ENCODE measurements around the gene SNCG.
"Not testable (repeated sequence)": the region's sequence is repeated elsewhere in the genome, so short reads cannot be mapped to it uniquely, and the experiment has no call there.

Gene SNCG

DNA sequence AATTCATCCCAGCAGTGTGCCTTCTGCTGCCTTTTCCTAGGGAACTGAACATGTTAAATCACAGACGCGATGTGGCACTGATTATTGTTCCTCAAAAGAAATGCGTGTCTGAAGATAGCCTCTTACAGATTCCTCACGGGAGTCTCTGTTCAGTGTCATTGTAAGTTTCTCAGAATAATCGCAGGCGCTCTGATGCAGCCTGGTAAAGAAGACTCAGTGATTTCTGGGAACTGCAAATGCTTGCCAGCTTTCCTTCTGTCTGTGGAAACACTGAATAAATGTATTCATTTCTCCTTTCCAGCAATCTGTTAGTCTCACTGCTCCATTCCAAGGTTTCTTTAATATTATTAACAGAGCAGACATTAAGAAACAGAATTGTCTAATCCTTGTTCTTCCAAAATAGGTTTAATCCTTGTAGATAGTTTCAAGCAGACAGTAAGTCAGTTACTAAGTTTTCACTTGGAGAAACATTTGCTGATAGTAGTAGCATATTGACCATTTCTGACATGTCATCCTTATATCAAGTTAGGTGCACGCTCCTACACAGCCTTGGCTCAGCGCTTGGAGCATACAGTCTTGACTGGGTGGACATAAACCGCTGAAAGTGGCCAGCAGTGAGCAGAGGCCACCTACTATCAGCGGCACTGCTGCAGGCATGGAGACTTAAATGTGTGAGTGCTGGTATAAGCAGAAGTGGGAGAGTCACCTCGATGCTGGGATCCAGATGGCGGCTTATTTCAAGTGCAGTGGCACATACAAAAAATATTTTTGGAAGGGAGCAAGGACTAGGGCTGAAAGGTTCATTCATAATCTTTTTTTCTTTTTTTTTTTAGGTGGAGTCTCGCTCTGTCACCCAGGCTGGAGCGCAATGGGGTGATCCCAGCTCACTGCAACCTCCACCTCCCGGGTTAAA lies 28.7 kb upstream of the SNCG start:
- no peak overlapping the region for H3K9ac ChIP-seq
- TF ChIP-seq, protein P1, sequence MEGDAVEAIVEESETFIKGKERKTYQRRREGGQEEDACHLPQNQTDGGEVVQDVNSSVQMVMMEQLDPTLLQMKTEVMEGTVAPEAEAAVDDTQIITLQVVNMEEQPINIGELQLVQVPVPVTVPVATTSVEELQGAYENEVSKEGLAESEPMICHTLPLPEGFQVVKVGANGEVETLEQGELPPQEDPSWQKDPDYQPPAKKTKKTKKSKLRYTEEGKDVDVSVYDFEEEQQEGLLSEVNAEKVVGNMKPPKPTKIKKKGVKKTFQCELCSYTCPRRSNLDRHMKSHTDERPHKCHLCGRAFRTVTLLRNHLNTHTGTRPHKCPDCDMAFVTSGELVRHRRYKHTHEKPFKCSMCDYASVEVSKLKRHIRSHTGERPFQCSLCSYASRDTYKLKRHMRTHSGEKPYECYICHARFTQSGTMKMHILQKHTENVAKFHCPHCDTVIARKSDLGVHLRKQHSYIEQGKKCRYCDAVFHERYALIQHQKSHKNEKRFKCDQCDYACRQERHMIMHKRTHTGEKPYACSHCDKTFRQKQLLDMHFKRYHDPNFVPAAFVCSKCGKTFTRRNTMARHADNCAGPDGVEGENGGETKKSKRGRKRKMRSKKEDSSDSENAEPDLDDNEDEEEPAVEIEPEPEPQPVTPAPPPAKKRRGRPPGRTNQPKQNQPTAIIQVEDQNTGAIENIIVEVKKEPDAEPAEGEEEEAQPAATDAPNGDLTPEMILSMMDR (conservative IDR thresholded peaks at IDR 0.05; ENCODE audit: low read depth, low read length) = no peak
- no peak overlapping the region for H2AFZ ChIP-seq (ENCODE audit: low read depth)

DNA sequence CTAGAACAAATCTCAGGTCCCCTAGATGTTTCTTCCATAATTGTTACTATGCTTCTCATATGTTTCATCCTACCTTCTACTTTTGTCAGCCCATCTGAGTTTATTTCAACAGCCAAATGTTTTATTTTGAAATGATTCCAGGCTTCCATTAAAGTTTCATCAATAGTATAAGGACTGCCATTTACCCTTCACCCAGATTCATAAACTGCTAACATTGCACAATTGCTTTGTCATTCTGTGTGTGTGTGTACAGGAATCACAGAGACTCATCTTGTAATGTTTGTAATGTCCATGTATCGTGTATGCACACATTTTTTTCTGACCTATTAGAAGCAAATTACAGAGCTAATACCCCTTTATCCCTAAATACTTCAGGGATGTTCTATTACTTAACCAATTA lies 26.5 kb upstream of the SNCG start:
- Histone ChIP-seq H4K20me1 (ENCODE audit: insufficient read depth) (no peaks in the 10 kb centered on the region), H3K27me3 (ENCODE audit: insufficient read depth, low read depth) (no peaks in the 10 kb centered on the region), H3K79me2 (ENCODE audit: insufficient read depth, low read depth) (no peaks in the 10 kb centered on the region), H3K4me2 (no peak overlapping the region), H3K4me3 (IDR thresholded peaks at IDR 0.05; ENCODE audit: insufficient read depth, low read depth, low read length) (no peak overlapping the region), H3K9ac (no peak overlapping the region), H3K27ac (no peak overlapping the region), H3K4me1 (ENCODE audit: low read depth, poor library complexity, severe bottlenecking) (no peaks in the 10 kb centered on the region), H3K36me3 (ENCODE audit: insufficient read depth) (no peaks in the 10 kb centered on the region), H2AFZ (ENCODE audit: low read depth) (no peak overlapping the region)
- TF ChIP-seq, protein P1 (conservative IDR thresholded peaks at IDR 0.05; ENCODE audit: low read depth, low read length) = no peak

More for the DNA sequence above, 28.7 kb upstream of the SNCG start:
- Histone ChIP-seq H3K4me3 (IDR thresholded peaks at IDR 0.05; ENCODE audit: insufficient read depth, low read depth, low read length) (no peak overlapping the region), H4K20me1 (ENCODE audit: insufficient read depth) (no peaks in the 10 kb centered on the region), H3K36me3 (ENCODE audit: insufficient read depth) (no peaks in the 10 kb centered on the region), H3K27me3 (ENCODE audit: insufficient read depth, low read depth) (no peaks in the 10 kb centered on the region), H3K79me2 (ENCODE audit: insufficient read depth, low read depth) (no peaks in the 10 kb centered on the region), H3K4me1 (ENCODE audit: low read depth, poor library complexity, severe bottlenecking) (no peaks in the 10 kb centered on the region), H3K4me2 (no peak overlapping the region), H3K27ac (no peak overlapping the region)

DNA sequence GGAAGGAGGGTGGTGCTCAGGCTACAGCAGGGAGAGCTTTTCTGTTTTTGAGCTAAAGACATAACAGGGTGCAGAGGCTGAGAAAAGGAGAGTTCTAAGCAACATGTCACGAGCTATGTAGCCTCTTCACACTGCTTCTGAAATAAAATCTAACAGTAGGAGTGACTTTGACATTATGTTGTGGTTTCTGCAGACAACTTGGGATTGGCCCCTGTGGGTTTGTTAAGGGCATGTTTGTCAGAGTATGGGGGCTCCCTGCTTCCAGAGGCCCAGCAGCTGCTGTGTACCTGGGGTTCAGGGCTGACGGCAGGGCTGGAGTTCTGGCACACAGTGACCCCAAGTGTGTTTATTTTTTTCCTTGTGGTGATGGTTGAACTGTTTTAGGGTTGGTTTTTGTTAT lies 25.7 kb upstream of the SNCG start:
- no peak overlapping the region for H3K9ac ChIP-seq

DNA sequence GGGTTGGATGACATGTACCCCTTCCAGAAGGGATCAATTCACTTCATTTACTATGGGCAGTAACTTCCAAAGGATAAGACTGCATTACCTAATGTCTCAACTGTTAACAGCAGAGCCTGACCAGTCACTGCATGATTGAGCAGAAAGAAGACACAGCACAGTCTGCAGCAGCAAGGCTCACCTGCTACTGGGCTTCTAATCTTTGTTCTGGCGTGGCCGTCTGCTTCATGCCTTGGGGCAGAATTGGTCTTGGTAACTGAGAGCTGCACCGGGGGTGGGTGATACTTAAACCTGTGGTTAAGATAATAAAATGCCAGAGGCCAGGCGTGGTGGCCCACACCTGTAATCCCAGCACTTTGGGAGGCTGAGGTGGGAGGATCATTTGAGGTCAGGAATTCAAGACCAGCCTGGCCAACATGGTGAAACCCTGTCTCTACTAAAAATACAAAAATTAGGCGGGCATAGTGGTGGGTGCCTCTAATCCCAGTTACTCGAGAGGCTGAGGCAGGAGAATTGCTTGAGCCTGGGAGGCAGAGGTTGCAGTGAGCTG lies 24.2 kb upstream of the SNCG start:
- not testable (repeated sequence) for H3K4me3 ChIP-seq (IDR thresholded peaks at IDR 0.05; ENCODE audit: insufficient read depth, low read depth, low read length); H2AFZ ChIP-seq (ENCODE audit: low read depth); H3K27me3 ChIP-seq (ENCODE audit: insufficient read depth, low read depth); H4K20me1 ChIP-seq (ENCODE audit: insufficient read depth); H3K36me3 ChIP-seq (ENCODE audit: insufficient read depth); H3K9ac ChIP-seq; H3K27ac ChIP-seq; H3K4me2 ChIP-seq; H3K79me2 ChIP-seq (ENCODE audit: insufficient read depth, low read depth); H3K4me1 ChIP-seq (ENCODE audit: low read depth, poor library complexity, severe bottlenecking)

More for the DNA sequence above, 25.7 kb upstream of the SNCG start:
- Histone ChIP-seq H3K4me1 (ENCODE audit: low read depth, poor library complexity, severe bottlenecking) (no peaks in the 10 kb centered on the region), H3K79me2 (ENCODE audit: insufficient read depth, low read depth) (no peaks in the 10 kb centered on the region), H3K27me3 (ENCODE audit: insufficient read depth, low read depth) (no peaks in the 10 kb centered on the region), H2AFZ (ENCODE audit: low read depth) (no peak overlapping the region), H3K4me2 (no peak overlapping the region), H3K4me3 (IDR thresholded peaks at IDR 0.05; ENCODE audit: insufficient read depth, low read depth, low read length) (no peak overlapping the region), H3K27ac (no peak overlapping the region), H4K20me1 (ENCODE audit: insufficient read depth) (no peaks in the 10 kb centered on the region), H3K36me3 (ENCODE audit: insufficient read depth) (no peaks in the 10 kb centered on the region)
- TF ChIP-seq, protein P1 (conservative IDR thresholded peaks at IDR 0.05; ENCODE audit: low read depth, low read length) = no peak
